GM18520 (cell line): ENCODE measurements around the gene TNRC6B.
"Not testable (repeated sequence)": the region's sequence is repeated elsewhere in the genome, so short reads cannot be mapped to it uniquely, and the experiment has no call there.

ENCODE experiments used
- ATAC-seq: cut with Tn5 transposase; IDR thresholded peaks from one replicate; pipeline ENCODE4 v1.9.1; 2021; ENCODE audit not compliant: unreplicated experiment

TNRC6B gene

DNA sequence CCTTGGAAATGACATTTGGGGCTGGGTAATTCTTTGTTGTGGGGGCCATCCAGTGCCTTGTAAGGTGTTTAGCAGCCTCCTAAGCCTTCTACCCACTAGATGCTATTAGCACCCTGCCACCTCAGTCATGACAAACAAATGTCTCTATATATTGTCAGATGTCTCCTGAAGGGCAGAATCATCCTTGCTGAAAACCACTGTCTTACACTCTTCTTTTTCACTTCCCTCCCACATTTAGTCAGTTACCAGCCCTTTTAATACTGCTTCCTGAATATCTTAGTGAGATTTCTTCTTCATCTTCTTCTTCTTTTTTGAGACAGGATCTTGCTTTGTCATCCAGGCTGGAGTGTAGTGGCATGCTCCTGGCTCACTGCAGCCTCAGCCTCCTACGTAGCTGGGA, 33.1 kb downstream of the TNRC6B start:
- ATAC-seq, result peak; percentile 64

DNA sequence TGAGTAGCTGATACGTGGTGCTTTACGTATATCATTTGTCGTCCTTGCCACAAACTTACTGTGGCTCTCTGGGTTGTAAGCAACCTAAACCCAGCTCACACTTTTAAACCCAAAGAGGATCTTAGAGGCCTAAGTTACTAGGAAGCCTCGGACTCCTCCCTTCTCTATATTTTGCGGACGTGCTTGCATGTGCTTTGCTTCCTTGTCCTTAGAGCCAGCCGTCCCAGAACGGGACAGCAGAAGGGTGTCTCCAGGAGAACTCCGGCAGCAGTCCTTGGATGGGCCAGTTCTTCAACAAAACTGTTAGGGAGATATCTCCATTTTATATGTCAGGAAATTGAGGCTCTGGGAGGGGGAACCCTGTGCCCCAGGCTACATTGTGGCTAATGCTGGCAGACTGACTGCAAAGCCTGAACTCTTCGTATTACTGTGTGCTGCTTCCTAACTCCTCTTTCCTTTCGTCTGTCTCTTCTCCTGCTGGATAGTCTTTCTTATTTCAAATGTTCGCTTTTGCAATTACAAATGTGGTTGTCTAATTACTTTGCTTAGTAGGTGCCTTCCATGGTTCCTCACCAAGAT, 33.8 kb downstream of the TNRC6B start:
- ATAC-seq, result no peak

DNA sequence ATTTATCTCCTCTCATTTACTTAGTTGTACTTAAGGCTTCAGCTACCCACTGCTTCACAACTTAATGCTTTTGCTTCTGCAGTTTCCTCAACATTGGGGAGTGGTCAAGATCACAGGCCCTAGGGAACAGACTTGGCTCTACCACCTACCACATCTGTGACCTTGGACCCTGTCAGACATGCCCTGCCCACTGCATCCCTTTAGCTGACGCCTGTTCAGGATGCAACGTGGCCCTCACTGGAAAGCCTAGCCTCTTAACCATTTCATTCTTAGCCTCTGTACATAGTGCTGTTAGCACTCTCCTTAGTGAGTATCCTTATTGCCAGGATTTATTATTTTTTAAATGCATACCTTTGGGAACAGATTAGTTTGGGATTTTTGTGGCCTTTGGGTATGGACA, 34.4 kb downstream of the TNRC6B start:
- ATAC-seq, result no peak

GRCh38 chr22:40213478-40213877, 35.8 kb downstream of the TNRC6B start:
- no peak for ATAC-seq

DNA sequence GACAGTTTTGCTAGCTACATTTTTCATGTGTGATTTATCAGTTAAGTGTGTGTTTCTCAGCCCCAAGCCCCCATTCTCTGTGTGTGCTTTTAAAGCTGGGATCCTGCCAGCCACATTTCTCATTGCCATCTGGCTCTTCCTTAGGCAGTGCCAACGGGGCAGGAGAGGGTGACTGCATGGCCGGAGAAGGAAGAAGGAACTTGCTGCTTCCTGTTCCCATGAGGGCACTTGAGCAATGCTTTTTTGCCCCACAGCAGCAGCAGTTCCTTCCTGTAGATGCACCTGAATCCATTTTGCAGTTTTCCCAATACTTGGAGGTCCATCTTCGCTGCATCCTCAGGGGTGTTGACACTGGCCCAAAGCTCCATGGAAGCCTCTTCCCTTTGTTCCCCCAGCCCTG, 37.5 kb downstream of the TNRC6B start:
- ATAC-seq, result no peak

DNA sequence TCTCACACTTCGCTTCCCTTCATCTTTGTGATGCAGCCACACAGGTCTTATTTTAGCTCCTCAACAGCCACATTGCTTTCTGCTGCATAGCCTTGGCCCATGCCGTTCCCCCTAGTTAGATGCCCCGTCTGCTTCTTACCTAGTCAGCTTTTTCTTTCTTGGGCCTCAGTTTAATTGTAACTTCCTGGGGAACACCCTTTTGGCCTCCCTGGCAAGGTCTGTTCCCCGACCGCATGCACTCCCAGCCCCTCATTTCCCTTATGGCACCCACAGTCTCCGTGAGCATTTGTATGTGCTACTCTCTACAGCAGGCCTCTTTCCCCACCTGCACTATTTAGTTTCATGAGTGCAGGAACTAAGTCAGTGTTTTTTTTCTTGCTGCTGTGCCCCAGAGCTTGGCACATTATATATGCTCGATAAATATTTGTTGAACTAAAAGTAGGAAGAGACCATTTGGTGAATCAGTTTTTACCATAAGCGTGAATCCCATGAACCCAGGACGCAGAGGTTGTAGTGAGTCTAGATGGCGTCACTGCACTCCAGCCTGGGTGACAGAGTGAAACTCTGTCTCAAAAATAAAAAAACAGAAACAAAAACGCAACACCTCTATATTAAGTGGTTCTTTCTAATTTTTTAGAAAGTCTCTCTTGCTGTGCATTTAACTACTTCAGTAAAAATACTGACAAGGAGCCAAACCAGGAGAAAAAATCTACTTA, 38.5 kb downstream of the TNRC6B start:
- no peak for ATAC-seq

DNA sequence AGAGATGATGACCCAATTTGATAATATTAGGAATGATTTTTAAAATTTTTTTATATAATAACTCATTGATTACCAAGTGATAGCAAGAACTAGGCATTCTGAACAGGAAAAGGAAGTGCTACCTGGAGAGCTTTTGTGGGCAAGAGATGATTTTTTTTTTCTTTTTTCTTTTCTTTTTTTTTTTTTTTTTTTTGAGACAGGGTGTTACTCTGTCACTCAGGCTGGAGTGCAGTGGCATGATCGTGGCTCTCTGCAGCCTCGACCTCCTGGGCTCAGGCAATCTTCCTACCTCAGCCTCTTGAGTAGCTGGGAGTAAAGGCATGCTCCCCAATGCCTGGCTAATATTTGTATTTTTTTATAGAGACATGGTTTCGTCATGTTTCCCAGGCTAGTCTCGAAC, 40.4 kb downstream of the TNRC6B start:
- ATAC-seq, result no peak

GRCh38 chr22:40218723-40219294, 41.1 kb downstream of the TNRC6B start:
- no peak for ATAC-seq

DNA sequence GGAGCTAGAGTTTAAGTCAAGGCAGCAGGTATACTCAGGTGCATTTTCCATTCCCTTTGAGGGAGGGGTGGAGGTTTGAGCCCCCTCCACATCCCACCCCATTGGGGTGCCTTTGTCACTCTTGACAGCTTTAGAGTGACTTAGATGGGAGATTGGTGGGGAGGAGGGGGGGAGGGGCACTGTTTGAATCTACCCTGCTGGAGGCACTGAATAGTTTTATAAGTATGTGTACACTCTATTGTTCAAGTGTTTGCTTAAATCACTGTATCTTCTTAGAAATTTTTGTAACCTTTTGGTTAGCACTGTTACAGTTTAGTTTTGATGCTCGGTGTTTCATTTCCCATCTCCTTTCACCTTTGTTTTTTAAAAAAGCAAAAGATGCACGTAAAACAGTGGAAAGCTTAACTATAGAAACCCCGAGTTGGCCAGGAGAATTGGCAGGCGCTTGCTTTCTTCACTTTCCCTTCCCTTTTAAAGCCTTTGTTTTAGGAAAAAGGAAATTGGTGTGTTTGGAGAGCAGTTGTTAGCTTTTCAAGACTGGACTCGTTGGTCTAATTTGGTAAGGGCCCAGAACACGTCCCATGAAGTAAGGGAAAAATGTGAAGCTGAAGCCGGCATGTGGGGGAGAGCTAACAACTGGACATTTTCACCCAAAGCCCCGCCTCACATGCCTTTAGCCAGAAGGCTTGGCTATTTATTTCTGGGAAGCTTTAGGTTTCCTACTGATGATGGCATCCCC, 42.8 kb downstream of the TNRC6B start:
- no peak for ATAC-seq

DNA sequence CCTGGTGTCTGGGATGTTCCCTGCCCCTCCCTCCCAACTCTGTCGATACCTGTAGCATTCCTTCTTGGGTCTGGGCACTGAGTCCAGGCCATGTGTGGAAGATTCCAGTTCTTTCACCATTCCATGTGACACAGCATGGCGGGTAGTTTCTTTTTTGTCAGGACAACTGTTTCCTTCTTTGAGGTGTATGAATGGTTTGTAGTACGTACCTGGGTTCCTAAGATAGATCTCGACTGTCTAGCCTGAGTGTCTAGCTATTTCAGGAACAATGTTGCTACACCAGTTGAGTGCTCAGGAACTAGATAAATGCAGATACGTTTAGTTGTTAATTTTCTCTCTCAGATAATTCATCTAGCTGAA, 43.3 kb downstream of the TNRC6B start:
- no peak for ATAC-seq

- ATAC-seq, result not testable (repeated sequence)
These were observed 45.3 kb downstream of the TNRC6B start for GRCh38 chr22:40222979-40223378.

DNA sequence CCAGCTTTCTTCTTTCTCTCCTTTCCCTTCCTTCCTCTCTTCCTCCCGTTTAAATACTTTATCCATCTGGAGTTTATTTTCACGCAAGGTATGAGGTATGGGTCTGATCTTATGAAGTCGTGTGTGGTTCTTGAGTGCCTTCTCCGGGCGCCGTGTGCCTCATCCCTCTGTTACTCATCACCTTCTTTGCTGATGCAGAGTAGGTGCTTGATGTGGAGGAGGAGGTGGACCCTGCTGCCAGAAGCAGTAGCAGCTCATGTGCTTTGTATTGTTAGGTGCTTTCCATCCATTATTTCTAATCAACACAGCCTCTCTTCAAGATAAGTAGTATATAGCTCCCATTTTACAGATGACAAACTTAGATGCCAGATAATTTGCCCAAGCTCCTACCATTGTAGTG, 47.0 kb downstream of the TNRC6B start:
- no peak for ATAC-seq

- no peak for ATAC-seq
These were observed 48.9 kb downstream of the TNRC6B start for GRCh38 chr22:40226620-40227019.

GRCh38 chr22:40231618-40232313, 54.0 kb downstream of the TNRC6B start:
- no peak for ATAC-seq

DNA sequence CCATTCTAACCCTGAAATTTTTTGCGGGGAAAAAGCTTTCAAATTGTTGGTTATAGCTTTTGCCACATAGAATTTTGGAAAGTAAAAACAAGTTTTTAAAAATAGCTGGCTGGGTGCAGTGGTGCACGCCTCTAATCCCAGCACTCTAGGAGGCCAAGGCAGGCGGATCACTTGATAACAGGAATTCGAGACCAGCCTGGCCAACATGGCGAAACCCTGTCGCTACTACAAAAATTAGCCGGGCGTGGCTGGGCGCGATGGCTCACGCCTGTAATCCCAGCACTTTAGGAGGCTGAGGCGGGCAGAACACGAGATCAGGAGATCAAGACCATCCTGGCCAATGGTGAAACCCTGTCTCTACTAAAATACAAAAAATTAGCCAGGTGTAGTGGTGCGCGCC, 54.9 kb downstream of the TNRC6B start:
- ATAC-seq, result no peak

DNA sequence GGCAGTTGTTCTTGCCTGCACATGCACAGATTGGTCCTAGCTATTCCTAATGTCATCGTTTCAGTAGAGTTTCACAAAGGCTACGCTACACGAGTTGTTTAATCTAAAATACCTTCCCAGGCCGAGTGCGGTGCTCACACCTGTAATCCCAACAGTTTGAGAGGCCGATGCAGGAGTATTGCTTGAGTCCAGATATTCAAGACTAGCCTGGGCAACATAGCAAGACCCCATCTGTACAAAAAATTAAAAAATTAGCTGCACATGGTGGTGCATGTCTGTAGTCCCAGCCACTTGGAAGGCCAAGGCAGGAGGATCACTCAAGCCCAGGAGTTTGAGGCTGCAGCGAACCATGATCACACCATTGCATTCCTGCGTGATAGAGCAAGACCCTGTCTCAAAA, 56.2 kb downstream of the TNRC6B start:
- ATAC-seq, result no peak

- ATAC-seq, result no peak
These were observed 56.9 kb downstream of the TNRC6B start for GRCh38 chr22:40234658-40235057.

DNA sequence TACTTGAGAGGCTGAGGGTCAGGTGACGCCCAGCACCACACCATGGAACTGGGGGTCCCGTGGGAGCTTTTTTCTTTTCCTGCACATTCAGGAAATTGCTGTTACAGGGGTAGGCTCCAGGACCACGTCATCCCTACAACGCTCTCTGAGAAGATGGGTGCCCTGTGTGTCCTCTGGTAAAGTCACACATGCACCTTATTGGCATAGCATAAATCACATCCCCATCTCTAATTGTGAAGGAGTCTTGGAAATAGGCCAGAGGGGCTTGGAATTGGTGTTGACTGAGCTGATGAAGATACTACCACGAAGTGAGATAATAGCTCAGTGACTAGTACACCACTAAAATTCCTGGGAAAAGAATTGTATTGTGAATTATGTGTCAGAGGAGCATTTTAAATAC, 57.6 kb downstream of the TNRC6B start:
- ATAC-seq, result no peak

DNA sequence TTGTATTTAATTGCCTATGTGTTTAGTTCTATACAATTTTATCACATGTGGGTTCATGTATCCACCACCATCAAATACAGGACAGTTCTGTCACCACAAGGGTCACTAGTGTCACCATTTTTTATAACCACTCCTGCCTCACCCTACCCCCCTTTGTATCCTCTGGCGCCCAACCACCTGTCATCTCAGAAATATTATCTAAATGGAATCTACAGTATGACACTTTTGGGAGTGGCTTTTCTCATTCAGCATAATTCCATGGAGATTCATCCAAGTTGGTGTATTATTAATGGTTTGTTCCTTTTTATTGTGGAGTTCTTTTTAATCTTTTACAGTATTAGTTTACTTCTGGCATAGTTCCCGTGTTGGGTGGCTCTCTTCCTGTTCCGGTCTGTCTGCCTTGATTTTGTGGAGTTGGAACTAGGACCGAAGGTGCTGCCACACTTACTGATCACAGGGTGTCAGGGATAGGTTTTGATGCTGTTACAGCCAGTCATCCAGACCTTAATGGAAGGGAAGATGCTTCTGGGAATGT, 58.5 kb downstream of the TNRC6B start:
- ATAC-seq, result no peak

GRCh38 chr22:40237241-40237640, 59.5 kb downstream of the TNRC6B start:
- no peak for ATAC-seq

DNA sequence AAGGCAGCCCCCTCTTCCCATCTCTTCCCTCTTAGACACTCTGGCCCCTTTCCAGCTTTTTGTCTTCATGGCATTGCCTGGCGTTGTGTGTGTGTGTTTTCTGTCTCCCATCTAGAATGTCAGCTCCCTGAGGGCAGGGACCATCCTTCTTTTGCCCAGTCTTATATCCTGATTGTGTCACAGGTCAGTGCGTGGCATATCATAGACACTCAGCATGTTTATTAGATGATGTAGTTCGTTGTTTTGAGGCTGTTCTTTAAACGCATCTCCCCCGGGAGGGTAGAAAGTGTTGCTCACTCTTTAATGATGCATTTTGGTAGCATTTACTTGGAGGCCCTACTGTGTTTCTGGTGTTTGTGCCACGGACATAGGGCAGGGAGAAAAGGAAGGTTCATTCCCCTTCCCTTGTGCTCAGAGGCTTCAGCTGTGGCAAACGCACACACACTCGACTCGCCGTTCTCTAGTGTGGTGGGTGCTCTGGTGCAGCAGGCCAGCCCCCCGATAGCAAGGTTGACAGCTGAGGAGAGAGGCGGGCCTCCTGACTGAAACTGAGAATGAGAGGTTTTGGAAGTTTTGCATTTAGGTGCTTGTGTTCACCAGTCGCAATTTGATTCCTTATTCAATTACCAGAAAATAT, 60.2 kb downstream of the TNRC6B start:
- ATAC-seq, result no peak
